ENCODE measurements around the gene AKAP7. TPM values are rescaled to one million over a fixed set of nuclear protein-coding genes. Genes with fewer than 3 reads are reported as not detected.

Gene AKAP7
- total RNA-seq, 2 donors from 2014 or later = 2.5 to 2.9 TPM

- H3K4me1 Mint-ChIP-seq = peaks cover 41% of the 10 kb centered on the region
- peak overlapping the region; percentile 33 for H3K4me3 Mint-ChIP-seq
- ATAC-seq (replicated peaks) = no peak
- H3K27me3 Mint-ChIP-seq = no peaks in the 10 kb centered on the region
- no peaks in the 10 kb centered on the region for H3K36me3 Mint-ChIP-seq (ENCODE audit: low read depth)
- no peak overlapping the region for H3K27ac Mint-ChIP-seq
- no peaks in the 10 kb centered on the region for H3K9me3 Mint-ChIP-seq
Measured at GRCh38 chr6:131205481-131206244, 70.4 kb downstream of the AKAP7 start.

GRCh38 chr6:131206463-131207251 is 71.4 kb downstream of the AKAP7 start:
- H3K4me1 Mint-ChIP-seq = peaks cover 41% of the 10 kb centered on the region
- ATAC-seq (replicated peaks) = no peak
- H3K9me3 Mint-ChIP-seq = no peaks in the 10 kb centered on the region
- H3K4me3 Mint-ChIP-seq = no peak overlapping the region
- no peaks in the 10 kb centered on the region for H3K36me3 Mint-ChIP-seq (ENCODE audit: low read depth)
- no peak overlapping the region for H3K27ac Mint-ChIP-seq
- H3K27me3 Mint-ChIP-seq = no peaks in the 10 kb centered on the region

DNA sequence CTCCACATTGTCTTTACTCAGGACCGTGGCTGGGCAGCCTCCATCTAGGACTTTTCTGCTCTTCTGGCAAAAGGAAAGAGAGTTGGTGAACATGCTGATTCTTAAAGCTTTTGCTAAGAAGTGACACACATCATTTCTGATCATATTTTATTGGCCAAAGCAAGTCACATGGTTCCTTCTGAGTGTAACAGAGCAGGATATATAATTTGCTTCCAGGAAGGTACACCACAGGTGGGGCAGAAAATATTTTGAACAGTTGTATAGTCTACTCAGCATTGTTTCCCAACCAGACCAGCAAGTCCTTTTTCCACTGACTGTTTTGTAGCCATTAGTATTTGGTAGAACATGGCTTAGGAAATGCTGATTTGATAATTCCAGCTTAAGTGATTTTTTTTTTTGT is 73.5 kb downstream of the AKAP7 start:
- peak; percentile 26 for ATAC-seq (replicated peaks)
- no peaks in the 10 kb centered on the region for H3K9me3 Mint-ChIP-seq
- no peaks in the 10 kb centered on the region for H3K36me3 Mint-ChIP-seq (ENCODE audit: low read depth)
- H3K27me3 Mint-ChIP-seq = no peaks in the 10 kb centered on the region
- no peak overlapping the region for H3K27ac Mint-ChIP-seq
- H3K4me1 Mint-ChIP-seq = peaks cover 43% of the 10 kb centered on the region
- peak overlapping the region; percentile 32 for H3K4me3 Mint-ChIP-seq

DNA sequence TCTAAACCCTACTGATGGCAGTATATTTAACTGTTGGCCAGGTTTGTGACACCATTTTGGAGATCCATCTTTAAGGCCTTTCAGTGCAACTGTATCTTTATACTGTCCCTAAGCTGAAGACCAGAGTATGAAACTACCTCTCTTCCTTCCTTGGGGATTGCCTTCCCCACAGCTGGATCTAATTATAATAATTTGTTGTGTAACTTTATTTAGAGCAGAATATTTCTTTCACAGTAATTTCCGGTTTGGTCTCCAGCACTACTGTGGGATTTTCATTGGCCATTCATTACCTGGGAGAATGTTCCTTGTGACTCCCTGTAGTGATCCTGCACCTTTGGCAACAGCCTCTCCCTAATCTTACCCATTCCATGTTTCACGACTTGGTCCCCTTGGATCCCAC is 75.2 kb downstream of the AKAP7 start:
- no peak overlapping the region for H3K4me3 Mint-ChIP-seq
- H3K27ac Mint-ChIP-seq = no peak overlapping the region
- no peaks in the 10 kb centered on the region for H3K9me3 Mint-ChIP-seq
- H3K4me1 Mint-ChIP-seq = peaks cover 46% of the 10 kb centered on the region
- no peaks in the 10 kb centered on the region for H3K36me3 Mint-ChIP-seq (ENCODE audit: low read depth)
- no peaks in the 10 kb centered on the region for H3K27me3 Mint-ChIP-seq
- no peak for ATAC-seq (replicated peaks)

DNA sequence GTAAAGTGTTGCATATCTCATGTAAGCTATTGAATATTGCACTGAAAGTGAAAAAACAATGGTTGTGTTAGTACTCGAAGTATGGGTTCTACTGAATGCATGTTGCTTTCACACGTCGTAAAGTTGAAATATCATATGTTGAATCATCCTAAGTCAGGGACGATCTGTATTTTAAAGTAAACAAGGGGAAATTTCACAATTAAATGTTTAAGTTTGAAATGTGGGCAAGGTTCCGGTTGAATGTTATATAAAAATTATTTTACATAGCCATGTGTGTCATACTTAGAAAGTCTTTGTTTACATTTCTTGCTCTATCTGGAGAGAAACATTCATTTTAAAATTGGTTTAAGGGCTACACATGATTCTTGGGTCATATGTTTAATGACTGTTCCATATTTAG is 76.8 kb downstream of the AKAP7 start:
- no peak overlapping the region for H3K27ac Mint-ChIP-seq

GRCh38 chr6:131212913-131213312 is 77.6 kb downstream of the AKAP7 start:
- no peak overlapping the region for H3K27ac Mint-ChIP-seq
- H3K27me3 Mint-ChIP-seq = no peaks in the 10 kb centered on the region
- no peak for ATAC-seq (replicated peaks)
- H3K4me1 Mint-ChIP-seq = peaks cover 32% of the 10 kb centered on the region
- H3K4me3 Mint-ChIP-seq = no peak overlapping the region
- H3K9me3 Mint-ChIP-seq = no peaks in the 10 kb centered on the region
- H3K36me3 Mint-ChIP-seq (ENCODE audit: low read depth) = no peaks in the 10 kb centered on the region

More for the DNA sequence above, 76.8 kb downstream of the AKAP7 start:
- Mint-ChIP-seq H3K36me3 (ENCODE audit: low read depth) (no peaks in the 10 kb centered on the region), H3K4me1 (peaks cover 36% of the 10 kb centered on the region), H3K4me3 (no peak overlapping the region), H3K27me3 (no peaks in the 10 kb centered on the region), H3K9me3 (no peaks in the 10 kb centered on the region)
- no peak for ATAC-seq (replicated peaks)

DNA sequence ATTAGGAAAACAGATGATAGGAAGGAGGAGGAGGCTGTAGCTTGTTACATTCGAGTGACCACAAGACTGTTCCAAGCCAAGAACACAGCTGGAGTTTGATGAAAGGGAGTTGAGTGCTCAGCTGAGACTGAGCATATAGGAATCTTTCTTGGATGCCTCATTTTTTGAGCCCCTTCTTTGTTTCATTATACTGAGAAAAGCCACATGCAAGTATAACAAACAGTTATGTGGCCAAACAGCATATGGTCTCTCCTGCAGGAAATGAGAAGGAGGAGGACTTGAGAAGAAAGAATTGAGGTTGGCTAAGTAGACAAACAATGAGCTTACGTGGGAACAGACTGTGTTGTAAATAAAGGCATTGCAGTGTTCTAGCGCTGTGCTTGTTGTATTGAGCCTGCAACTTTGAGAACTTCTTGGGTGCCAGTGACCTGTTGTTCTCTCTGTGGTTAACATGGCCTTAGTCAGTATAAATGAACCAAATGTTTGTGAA is 78.3 kb downstream of the AKAP7 start:
- Mint-ChIP-seq H3K4me1 (peaks cover 29% of the 10 kb centered on the region), H3K27me3 (no peaks in the 10 kb centered on the region), H3K27ac (no peak overlapping the region), H3K4me3 (no peak overlapping the region), H3K36me3 (ENCODE audit: low read depth) (no peaks in the 10 kb centered on the region), H3K9me3 (no peaks in the 10 kb centered on the region)
- peak; percentile 59 for ATAC-seq (replicated peaks)

GRCh38 chr6:131215219-131215618 is 80.0 kb downstream of the AKAP7 start:
- ATAC-seq (replicated peaks) = no peak
- Mint-ChIP-seq H3K36me3 (ENCODE audit: low read depth) (no peaks in the 10 kb centered on the region), H3K4me3 (no peak overlapping the region), H3K4me1 (peaks cover 25% of the 10 kb centered on the region), H3K9me3 (no peaks in the 10 kb centered on the region), H3K27me3 (no peaks in the 10 kb centered on the region), H3K27ac (no peak overlapping the region)

- Mint-ChIP-seq H3K27ac (no peak overlapping the region), H3K27me3 (no peaks in the 10 kb centered on the region), H3K4me3 (no peak overlapping the region), H3K4me1 (peaks cover 25% of the 10 kb centered on the region), H3K9me3 (no peaks in the 10 kb centered on the region), H3K36me3 (ENCODE audit: low read depth) (peaks cover 8% of the 10 kb centered on the region)
- ATAC-seq (replicated peaks) = no peak
Measured at GRCh38 chr6:131216246-131216645, 81.0 kb downstream of the AKAP7 start.

GRCh38 chr6:131222773-131223172 is 87.5 kb downstream of the AKAP7 start:
- Mint-ChIP-seq H3K9me3 (no peaks in the 10 kb centered on the region), H3K4me1 (no peaks in the 10 kb centered on the region), H3K4me3 (no peak overlapping the region), H3K27me3 (no peaks in the 10 kb centered on the region), H3K36me3 (ENCODE audit: low read depth) (peaks cover 16% of the 10 kb centered on the region), H3K27ac (no peak overlapping the region)
- no peak for ATAC-seq (replicated peaks)

- Mint-ChIP-seq H3K27me3 (no peaks in the 10 kb centered on the region), H3K36me3 (ENCODE audit: low read depth) (peaks cover 16% of the 10 kb centered on the region), H3K4me1 (no peaks in the 10 kb centered on the region)
Measured at GRCh38 chr6:131223416-131223815, 88.1 kb downstream of the AKAP7 start.

GRCh38 chr6:131225127-131225526 is 89.9 kb downstream of the AKAP7 start:
- Mint-ChIP-seq H3K4me3 (no peak overlapping the region), H3K9me3 (no peaks in the 10 kb centered on the region), H3K4me1 (no peaks in the 10 kb centered on the region), H3K27me3 (no peaks in the 10 kb centered on the region), H3K27ac (no peak overlapping the region), H3K36me3 (ENCODE audit: low read depth) (peaks cover 16% of the 10 kb centered on the region)
- ATAC-seq (replicated peaks) = no peak

More at GRCh38 chr6:131223416-131223815, 88.1 kb downstream of the AKAP7 start:
- Mint-ChIP-seq H3K9me3 (no peaks in the 10 kb centered on the region), H3K4me3 (no peak overlapping the region), H3K27ac (no peak overlapping the region)
- ATAC-seq (replicated peaks) = no peak

DNA sequence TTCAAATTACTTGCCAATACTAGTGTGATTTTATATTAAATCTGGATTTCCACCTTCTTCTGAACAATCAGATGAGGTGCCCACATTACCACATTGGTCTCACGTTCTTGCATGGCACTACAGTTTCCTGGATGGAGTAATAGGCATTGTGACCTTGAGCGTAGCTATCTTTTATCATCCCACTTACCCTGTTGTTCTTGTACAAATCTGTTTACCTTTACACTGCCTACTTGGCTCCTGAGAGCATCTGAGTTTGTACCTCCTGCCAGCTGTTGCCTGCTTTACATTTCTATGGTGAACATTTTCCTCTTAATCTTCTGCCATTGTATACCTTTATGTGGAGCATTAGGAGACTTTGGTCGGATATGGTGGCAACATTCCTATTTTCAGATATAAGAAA is 90.7 kb downstream of the AKAP7 start:
- Mint-ChIP-seq H3K27ac (no peak overlapping the region), H3K4me3 (no peak overlapping the region), H3K4me1 (no peaks in the 10 kb centered on the region), H3K27me3 (no peaks in the 10 kb centered on the region), H3K9me3 (no peaks in the 10 kb centered on the region), H3K36me3 (ENCODE audit: low read depth) (peaks cover 11% of the 10 kb centered on the region)
- no peak for ATAC-seq (replicated peaks)

GRCh38 chr6:131226459-131227157 is 91.3 kb downstream of the AKAP7 start:
- H3K4me1 Mint-ChIP-seq = no peaks in the 10 kb centered on the region
- H3K4me3 Mint-ChIP-seq = no peak overlapping the region
- no peak for ATAC-seq (replicated peaks)
- H3K9me3 Mint-ChIP-seq = no peaks in the 10 kb centered on the region
- H3K27me3 Mint-ChIP-seq = no peaks in the 10 kb centered on the region
- H3K27ac Mint-ChIP-seq = no peak overlapping the region
- H3K36me3 Mint-ChIP-seq (ENCODE audit: low read depth) = peaks cover 7% of the 10 kb centered on the region

Data from activated T-helper 17 cell treated with anti-CD3 and anti-CD28 coated beads, Interleukin-2, amount 50 U/mL, for 72 hours (primary cell).